CD4-positive, alpha-beta T cell treated with Interleukin-12 subunit alpha and Interleukin-12 subunit beta, for 1 hour (primary cell): ENCODE results near the gene C9orf40.

Source experiments
- DNase-seq: peaks from one replicate; pipeline ENCODE4 v3.0.0-alpha.2; 2020

Gene C9orf40, protein sequence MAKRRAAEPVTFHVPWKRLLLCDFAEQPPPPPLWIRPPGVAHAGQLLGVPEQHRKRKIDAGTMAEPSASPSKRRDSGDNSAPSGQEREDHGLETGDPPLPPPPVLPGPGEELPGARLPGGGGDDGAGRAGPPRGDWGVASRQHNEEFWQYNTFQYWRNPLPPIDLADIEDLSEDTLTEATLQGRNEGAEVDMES

GRCh38 chr9:74952201-74953151 is at the start of gene C9orf40:
TSS of gene C9orf40 (minus strand) at chr9:74952912. CDS start at chr9:74952611, 301 bp downstream.
- peak; percentile 91 for DNase-seq

GRCh38 chr9:75001719-75002421 is 49.2 kb upstream of the C9orf40 start:
- peak; percentile 80 for DNase-seq

DNA sequence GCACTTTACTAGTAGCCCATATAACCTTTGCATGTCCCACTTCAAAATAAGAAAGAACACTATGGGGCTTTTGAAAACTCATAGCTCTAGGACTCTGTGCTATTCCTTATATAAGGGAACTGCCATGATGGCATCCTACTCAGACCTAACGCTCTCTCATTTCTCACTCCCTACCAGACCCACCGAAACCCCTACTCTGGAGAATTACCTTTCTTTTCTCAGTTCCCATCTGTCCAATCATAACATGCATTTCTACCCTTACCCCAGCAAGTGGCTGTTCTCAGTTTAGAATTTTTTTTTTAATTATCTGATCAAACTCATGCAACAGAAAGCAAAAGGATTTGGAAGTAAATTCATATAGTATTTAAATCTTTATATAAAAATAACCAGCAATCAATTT is 48.1 kb upstream of the C9orf40 start:
- no peak for DNase-seq

- no peak for DNase-seq
Observed at GRCh38 chr9:74985041-74985440, 32.3 kb upstream of the C9orf40 start.

DNA sequence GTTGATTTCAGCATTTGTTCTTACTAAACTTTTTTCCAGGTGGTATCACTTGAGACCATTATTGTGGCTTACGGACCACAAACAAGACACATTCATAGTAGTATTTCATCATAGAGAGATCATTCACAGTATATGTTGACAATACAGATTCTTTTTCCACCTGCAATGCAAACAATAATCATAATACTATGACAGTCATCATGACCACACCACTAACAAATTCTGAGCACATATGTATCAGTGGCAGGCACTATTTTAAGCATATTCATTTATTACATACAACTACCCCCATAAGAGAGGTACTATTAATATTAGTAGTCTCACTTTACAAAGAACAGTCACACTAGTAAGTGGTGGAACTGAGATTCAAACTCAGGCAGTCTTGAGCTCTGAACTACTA is 31.0 kb upstream of the C9orf40 start:
- no peak for DNase-seq

GRCh38 chr9:74979844-74980243 is 27.1 kb upstream of the C9orf40 start:
- DNase-seq, result no peak

DNA sequence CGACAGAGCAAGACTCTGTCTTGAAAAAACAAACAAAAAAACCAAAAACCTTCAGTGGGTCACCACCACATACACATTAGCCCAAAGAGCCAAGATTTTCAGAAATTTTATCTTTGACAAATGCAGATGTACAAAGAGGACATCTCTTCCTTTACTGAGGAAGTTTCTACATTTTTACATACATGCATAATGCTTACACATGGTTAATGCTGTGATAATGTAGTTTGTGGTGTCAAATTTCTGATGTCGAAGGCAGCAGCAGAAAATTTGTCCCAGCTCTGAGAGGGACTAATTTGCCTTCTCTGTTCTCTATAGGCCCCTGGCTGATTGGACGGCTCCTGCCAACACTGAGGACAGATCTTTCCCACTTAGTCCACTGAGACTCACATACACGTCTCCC is 24.6 kb upstream of the C9orf40 start:
- no peak for DNase-seq

DNA sequence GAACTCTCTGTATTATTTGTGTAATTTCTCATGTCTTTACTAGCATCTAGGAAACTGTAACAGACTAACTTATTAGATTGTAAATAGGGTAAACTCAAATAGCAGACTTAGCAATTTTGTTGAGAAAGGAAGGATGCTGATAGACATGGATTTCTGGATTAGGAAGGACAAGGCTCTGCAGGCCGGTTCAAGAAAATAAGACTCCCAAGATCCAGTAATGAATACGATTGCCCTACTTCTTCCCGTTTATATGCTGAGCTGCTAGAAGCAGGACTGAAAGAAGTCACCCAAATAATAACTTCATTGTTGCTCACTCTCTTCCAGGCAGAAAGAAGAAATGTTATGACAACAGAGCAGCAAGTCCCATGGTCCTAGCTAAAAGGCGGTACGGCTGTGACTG is 22.8 kb upstream of the C9orf40 start:
- no peak for DNase-seq

- no peak for DNase-seq
Observed at GRCh38 chr9:74974558-74974957, 21.8 kb upstream of the C9orf40 start.

GRCh38 chr9:74973714-74974113 is 21.0 kb upstream of the C9orf40 start:
- DNase-seq, result no peak

DNA sequence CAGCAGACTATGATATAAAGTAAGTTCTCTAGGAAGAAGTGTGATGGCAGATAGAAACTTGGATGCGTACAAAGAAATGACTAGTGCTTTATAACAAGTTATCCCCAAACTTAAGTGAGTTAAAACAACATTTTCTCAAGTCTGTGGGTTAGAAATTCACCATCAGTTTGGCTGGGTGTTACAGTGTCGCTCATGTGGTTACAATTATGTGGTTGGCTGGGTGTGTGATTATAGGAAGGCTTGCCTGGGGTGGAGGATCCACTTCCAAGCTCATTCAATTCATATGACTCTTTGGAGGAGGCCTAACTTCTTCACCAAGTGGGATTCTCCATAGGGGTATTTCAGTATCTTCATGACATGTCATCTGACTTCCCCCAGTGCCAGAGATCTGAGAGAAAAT is 10.3 kb upstream of the C9orf40 start:
- DNase-seq, result no peak

GRCh38 chr9:74961496-74961895 is 8.8 kb upstream of the C9orf40 start:
- DNase-seq, result no peak

- no peak for DNase-seq
Observed at GRCh38 chr9:74960561-74960960, 7.8 kb upstream of the C9orf40 start.

DNA sequence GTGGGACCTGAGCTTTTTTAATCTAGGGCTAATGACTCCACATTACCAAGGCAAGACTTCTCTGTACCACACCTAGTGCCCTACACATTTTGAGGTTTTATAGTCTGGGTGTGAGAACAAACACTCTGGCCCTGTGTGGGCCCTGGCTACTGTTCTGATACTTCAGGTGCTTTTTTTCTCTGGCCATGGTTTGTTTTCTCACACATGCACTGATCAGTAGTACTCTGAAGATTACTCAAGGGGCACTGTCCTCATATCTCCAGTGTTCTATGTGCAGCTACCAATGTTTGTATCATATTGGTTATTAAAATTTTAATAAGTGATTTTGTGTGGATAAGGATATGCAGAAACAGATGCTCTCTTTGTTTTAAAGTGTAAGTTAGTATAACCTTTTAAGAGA is 5.9 kb upstream of the C9orf40 start:
- no peak for DNase-seq

DNA sequence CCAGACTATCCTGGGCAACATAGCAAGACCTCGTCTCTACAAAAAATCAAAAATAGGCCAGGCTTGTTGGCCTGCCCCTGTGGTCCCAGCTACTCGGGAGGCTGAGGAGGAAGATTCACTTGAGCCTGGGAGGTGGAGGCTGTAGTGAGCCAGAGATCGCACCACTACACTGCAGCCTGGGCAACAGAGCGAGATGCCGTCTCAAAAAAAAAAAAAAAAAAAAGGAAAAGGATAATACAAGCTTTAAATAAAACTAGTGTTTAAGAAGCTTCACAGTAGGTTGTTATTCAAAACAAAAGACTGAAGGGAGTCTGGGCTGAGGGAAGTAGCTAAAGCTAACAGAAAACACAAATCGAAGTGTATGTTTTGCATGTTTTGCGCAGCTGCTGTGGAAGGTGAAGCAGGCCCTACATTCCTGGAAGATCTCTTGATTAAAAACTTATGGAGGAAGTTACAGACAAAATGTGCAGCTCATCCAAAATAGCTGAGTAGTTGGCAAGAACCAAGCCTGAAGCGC is 581 bp upstream of the C9orf40 start:
- no peak for DNase-seq

- peak; percentile 47 for DNase-seq
Observed at GRCh38 chr9:74951725-74952151, 974 bp downstream of the C9orf40 start.

DNA sequence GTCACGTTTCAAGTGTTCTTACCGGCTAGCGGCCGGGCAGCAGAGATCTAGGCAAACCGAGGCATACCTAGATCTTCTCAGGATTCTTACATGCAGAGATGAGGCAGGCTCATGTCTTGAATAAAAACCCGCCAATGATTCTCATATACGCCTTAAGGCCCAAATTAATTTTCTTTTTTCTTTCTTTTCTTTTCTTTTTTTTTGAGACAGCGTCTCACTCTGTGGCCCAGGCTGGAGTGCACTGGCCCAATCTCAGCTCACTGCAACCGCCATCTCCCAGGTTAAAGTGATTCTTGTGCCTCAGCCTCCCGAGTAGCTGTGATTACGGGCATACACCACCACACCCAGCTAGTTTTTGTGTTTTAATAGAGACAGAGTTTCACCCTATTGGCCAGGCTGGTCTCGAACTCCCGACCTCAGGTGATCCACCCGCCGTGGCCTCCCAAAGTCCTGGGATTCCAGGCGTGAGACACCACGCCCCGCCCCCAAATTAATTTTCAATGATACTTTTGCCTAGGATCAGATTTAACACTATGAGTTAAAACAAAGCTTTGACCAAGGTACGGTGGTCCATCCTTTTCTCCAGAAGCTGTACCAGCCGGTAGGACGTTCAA is 1.5 kb downstream of the C9orf40 start:
- DNase-seq, result no peak

DNA sequence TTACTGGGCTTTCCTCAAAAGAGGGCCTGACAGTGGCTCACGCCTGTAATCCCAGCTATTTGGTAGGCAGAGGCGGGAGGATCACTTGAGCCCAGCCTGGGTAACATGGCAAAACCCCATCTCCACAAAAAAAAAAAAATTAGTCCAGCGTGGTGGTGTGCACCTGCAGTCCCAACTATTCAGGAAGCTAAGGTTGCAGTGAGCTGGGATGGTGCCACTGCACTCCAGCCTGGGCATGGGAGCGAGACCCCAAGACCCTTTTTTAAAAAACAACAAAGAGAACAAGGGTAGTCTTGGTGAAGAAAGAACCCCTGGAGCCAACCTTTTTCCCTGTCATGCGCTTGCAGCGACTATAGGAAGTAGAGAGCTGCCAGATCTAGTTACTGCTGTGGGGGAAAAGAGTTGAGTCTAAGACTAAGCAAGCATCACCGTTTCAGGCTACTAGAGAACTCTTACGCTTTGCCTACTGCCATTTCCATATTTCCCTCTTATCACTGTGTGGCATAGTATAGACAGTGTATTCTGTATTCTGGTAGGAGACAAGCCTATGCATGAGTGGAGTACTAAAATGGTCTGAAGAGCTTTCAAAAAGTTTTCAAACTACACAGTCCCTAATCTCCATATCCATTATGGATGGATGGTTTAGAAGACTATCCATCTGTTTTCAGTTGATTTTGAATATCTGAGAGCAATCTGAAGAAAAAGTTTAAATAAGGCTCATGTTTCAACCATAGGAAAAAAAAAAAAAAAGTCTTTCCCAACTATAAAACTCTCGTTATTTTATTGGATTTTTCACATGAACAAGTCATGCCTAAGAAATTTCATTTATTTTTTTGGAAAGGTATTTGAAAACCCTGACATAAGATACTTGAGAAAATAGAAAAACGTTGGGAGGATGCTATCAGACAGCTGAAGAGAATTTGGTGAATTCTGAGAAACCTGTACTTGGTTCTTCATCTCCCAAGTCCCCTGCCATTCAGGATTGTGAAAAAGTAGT is 2.6 kb downstream of the C9orf40 start:
- no peak for DNase-seq

DNA sequence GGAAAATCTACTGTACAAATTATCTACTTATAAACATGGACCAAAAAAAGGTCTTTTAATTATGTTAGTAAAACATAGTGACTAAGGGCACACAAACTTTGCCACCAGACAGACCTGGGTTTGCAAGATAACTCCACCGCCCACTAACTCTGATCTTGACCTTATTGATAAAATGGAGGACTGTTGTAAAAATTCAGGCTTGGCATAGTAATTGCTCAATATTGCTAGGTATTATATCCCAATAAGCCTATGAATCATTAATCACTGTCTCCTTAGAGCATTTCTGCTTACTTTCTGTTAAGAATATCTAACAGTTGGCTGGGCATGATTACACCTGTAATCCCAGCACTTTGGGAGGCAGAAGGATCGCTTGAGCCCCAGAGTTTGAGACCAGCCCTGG is 3.8 kb downstream of the C9orf40 start:
- no peak for DNase-seq

- DNase-seq, result no peak
Observed at GRCh38 chr9:74946686-74947085, 6.0 kb downstream of the C9orf40 start.

DNA sequence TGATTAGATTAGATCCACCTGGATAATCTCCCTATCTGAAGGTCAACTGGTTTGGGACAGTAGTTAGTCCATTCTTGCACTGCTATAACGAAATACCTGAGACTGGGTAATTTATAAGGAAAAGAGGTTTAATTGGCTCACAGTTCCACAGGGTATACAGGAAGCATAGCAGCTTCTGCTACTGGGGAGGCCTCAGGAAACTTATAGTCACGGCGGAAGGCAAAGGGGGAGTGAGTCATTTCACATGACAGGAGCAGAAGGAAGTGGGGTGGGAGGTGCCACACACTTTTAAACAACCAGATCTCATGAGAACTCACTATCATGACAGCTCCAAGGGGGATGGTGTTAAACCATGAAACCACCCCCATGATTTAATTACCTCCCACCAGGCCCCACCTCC is 9.9 kb downstream of the C9orf40 start:
- no peak for DNase-seq

DNA sequence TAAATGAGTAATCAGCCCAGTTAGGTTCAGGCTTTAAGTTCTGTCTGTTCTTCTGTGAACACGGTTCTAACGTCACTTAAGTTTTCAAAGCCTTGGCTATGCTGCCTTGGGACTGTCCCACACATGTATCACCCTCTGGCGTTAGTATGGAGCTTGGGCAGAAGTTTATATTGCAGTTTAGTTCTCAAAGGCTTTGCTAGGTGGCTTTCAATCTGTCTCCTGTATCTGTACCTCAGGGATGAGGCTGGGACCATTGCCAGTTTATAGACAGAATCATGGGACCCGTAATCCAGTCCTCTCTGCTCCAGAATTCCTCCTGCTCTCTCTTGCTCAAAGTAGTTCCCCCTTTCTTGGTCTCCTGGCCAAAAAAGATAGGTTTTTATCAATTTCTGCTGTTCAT is 12.1 kb downstream of the C9orf40 start:
- no peak for DNase-seq
